ENCODE results near the gene UBR2.
"Not testable (repeated sequence)": the region's sequence is repeated elsewhere in the genome, so short reads cannot be mapped to it uniquely, and the experiment has no call there.

Gene UBR2

GRCh38 chr6:42733867-42734481 lies 170.1 kb downstream of the UBR2 start:
- DNase-seq: not testable (repeated sequence)

- no peak for DNase-seq
Observed at GRCh38 chr6:42735976-42736375, 172.1 kb downstream of the UBR2 start.

GRCh38 chr6:42740725-42741124 lies 176.9 kb downstream of the UBR2 start:
- no peak for DNase-seq

GRCh38 chr6:42742116-42742894 lies 178.5 kb downstream of the UBR2 start:
- no peak for DNase-seq

Data from stimulated activated CD4-positive, alpha-beta T cell treated with anti-CD3 and anti-CD28 coated beads, Interleukin-15, amount 100 ng/mL, for 24 hours (primary cell).